Smooth muscle cell (in vitro differentiated cells): ENCODE results near the gene WDR1. TPM values are rescaled to one million over a fixed set of nuclear protein-coding genes. Genes with fewer than 3 reads are reported as not detected.

Experiments used
- DNase-seq: peaks from one replicate; lab custom pipeline; 2025; ENCODE audit not compliant: unreplicated experiment; lab: John Stamatoyannopoulos, UW
- H2AFZ ChIP-seq: fragments of 200-600 bp; sonication (generic); 2 replicates; pipeline ENCODE4 v1.6.0; 2016; ENCODE audit warnings: antibody characterized with exemption, low read depth, mild to moderate bottlenecking
- H3F3A ChIP-seq: fragments of 200-600 bp; sonication (generic); 2 replicates; pipeline ENCODE4 v1.6.0; 2017; ENCODE audit warnings: antibody characterized with exemption, low read depth
- H3K27ac ChIP-seq: fragments of 200-600 bp; sonication (generic); 2 replicates; pipeline ENCODE4 v1.5.1; 2016; ENCODE audit warnings: low read depth, mild to moderate bottlenecking
- H3K27me3 ChIP-seq: fragments of 200-600 bp; sonication (generic); 2 replicates; pipeline ENCODE4 v1.6.1; 2016; ENCODE audit warnings: low read depth, mild to moderate bottlenecking
- H3K36me3 ChIP-seq: fragments of 200-600 bp; sonication (generic); 2 replicates; pipeline ENCODE4 v1.5.1; 2016; ENCODE audit warnings: low read depth
- H3K4me1 ChIP-seq: fragments of 200-600 bp; sonication (generic); 2 replicates; pipeline ENCODE4 v1.5.1; 2016; ENCODE audit warnings: low read depth
- H3K4me2 ChIP-seq: fragments of 200-600 bp; sonication (generic); 2 replicates; pipeline ENCODE4 v1.6.0; 2016; ENCODE audit warnings: mild to moderate bottlenecking
- H3K4me3 ChIP-seq: fragments of 200-600 bp; sonication (generic); 2 replicates; pipeline ENCODE4 v1.5.1; 2016; ENCODE audit warnings: mild to moderate bottlenecking
- H3K79me2 ChIP-seq: fragments of 200-600 bp; sonication (generic); 2 replicates; pipeline ENCODE4 v1.6.0; 2016; ENCODE audit warnings: low read depth, mild to moderate bottlenecking
- H3K9ac ChIP-seq: fragments of 200-600 bp; sonication (generic); 2 replicates; pipeline ENCODE4 v1.6.0; 2016; ENCODE audit warnings: low read depth
- H3K9me3 ChIP-seq: fragments of 200-600 bp; sonication (generic); replicated peaks from 2 replicates; pipeline ENCODE4 v1.5.1; 2016; ENCODE audit warnings: low read depth
- H4K20me1 ChIP-seq: fragments of 200-600 bp; sonication (generic); 2 replicates; pipeline ENCODE4 v1.6.0; 2016; ENCODE audit warnings: low read depth
- WGBS: methylation state at CpG from one replicate; pipeline ENCODE4 v1.1.7; 2016; ENCODE audit warnings: low lambda C conversion rate; 5-methylcytosine and 5-hydroxymethylcytosine counted together
- polyA plus RNA-seq: library from polyadenylated mRNA; unstranded; fragments of >200 nt; fragmentation: Nextera tagmentation; extraction: Ambion mirVana; gene quantifications from 2 replicates; pipeline ENCODE4 v1.2.1, GENCODE V29; 2016
- total RNA-seq: library from RNA; depleted of rRNA; stranded (reverse); fragments of >200 nt; gene quantifications from 2 replicates; pipeline ENCODE4 v1.2.3, GENCODE V29; 2014
- TF ChIP-seq, protein P1 (sequence below): fragments of 200-600 bp; sonication (generic); IDR thresholded peaks from 2 replicates; pipeline ENCODE4 v1.5.1; 2017; ENCODE audit warnings: borderline replicate concordance, mild to moderate bottlenecking, antibody characterized with exemption; ENCODE audit not compliant: insufficient read depth, poor library complexity, severe bottlenecking

Gene WDR1
- total and polyA plus RNA-seq, 2 experiments from 2014 or later = 259 to 273 TPM

DNA sequence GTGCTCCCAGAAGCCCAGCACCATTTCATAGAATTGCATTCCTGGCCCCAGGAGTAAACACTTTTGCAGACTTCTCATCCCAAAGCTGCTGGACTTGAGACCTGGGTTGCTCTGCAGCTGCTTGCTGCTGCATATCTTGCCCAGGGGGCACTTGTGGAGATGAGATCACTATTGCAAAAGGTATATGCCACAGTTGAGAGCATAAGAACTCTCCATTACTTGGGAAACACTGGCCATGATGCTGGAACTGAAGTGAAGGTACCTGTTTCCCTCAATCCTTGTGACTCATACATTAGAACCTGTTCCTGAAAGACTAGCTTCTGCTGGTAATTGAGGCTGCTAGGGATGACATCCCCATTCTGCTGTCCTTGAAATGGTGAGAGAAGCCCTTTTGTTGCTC lies 43.1 kb upstream of the WDR1 start:
- H3K4me2 ChIP-seq = no peak overlapping the region
- H3K27ac ChIP-seq = no peak overlapping the region
- no peak overlapping the region for H3K9ac ChIP-seq
- H2AFZ ChIP-seq = no peak overlapping the region
- H3K79me2 ChIP-seq = no peaks in the 10 kb centered on the region
- no peak for DNase-seq
- no peaks in the 10 kb centered on the region for H3K36me3 ChIP-seq
- TF ChIP-seq, protein P1, sequence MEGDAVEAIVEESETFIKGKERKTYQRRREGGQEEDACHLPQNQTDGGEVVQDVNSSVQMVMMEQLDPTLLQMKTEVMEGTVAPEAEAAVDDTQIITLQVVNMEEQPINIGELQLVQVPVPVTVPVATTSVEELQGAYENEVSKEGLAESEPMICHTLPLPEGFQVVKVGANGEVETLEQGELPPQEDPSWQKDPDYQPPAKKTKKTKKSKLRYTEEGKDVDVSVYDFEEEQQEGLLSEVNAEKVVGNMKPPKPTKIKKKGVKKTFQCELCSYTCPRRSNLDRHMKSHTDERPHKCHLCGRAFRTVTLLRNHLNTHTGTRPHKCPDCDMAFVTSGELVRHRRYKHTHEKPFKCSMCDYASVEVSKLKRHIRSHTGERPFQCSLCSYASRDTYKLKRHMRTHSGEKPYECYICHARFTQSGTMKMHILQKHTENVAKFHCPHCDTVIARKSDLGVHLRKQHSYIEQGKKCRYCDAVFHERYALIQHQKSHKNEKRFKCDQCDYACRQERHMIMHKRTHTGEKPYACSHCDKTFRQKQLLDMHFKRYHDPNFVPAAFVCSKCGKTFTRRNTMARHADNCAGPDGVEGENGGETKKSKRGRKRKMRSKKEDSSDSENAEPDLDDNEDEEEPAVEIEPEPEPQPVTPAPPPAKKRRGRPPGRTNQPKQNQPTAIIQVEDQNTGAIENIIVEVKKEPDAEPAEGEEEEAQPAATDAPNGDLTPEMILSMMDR = no peak
- H3K4me3 ChIP-seq = no peak overlapping the region
- no peaks in the 10 kb centered on the region for H3K4me1 ChIP-seq
- peaks cover 16% of the 10 kb centered on the region for H3K27me3 ChIP-seq
- H4K20me1 ChIP-seq = no peaks in the 10 kb centered on the region
- no peaks in the 10 kb centered on the region for H3K9me3 ChIP-seq
- H3F3A ChIP-seq = no peaks in the 10 kb centered on the region

DNA sequence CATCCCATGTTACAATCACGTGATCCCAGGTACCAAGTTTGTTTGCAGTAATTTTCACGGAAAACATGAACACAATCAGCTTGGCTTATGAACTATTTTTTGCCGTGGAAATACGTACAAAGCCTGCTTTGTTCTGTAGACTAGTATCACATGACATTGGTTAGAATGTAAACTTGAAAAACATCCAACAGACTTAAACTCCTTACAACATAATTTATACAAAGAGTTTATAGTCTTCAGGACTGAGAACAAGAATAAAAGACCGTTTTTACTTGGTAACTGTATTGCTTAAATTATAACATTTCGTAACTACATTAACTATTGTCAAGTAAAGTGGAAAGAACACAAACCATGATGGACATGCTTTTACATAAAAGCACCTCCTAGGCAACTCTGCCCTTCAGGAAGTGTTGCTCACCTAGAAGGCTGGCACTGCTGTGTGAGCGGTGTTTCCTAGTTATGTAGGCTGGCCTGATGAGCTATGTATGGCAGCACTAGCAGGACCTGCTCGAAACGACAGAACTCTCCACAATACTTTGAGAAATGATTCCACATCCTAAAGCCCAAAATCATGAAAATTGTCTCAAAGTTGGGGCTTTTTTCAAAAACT lies 41.8 kb upstream of the WDR1 start:
- no peak for DNase-seq
- Histone ChIP-seq H4K20me1 (no peaks in the 10 kb centered on the region), H2AFZ (no peak overlapping the region), H3K9me3 (no peaks in the 10 kb centered on the region), H3K36me3 (no peaks in the 10 kb centered on the region), H3K4me3 (no peak overlapping the region), H3F3A (no peaks in the 10 kb centered on the region), H3K27me3 (peaks cover 25% of the 10 kb centered on the region), H3K4me2 (no peak overlapping the region), H3K4me1 (no peaks in the 10 kb centered on the region), H3K79me2 (no peaks in the 10 kb centered on the region), H3K27ac (no peak overlapping the region), H3K9ac (no peak overlapping the region)
- WGBS = 78% methylated on average over 9 of the region's 9 CpGs
- TF ChIP-seq, protein P1 = no peak

DNA sequence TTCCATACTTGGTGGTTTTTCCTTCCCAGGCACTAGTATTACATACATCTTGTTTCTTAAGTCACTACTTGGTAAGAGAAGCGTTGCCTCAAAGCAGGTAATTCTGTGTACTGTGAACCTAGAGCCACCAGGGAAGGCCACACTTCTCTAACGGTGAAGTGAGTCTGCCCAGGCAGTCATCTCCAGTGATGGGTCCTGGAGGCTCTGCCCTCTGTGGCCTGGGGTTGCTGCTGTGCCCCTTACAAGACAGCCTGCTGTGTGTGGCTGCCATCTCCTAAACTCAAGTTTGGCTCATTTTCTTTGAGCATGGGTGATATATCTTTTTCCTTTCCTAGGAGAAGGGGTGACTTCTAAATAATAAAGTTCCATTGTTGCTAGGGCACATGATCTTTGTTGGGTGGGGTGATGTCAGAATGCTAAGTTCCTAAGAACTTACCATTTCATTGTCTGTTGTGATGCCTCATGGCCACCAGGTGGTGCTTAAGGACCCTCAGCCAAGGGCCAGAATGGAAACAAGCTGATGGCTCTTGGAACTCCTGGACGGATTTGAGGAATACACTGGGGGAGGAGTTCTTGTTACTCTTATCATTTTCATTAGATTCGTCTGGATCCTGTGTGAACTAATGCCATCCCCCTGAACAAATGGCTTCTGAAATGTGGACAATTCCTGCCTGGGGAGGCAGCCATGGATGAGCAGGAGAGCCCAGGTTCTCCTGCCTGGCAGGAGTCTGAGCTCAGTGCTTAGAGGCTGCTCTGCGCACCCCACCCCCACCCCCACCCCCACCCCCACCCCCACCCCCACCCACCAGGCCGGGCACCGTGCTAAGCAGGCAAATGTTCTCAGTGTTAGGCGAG lies 41.1 kb upstream of the WDR1 start:
- H3K36me3 ChIP-seq = no peaks in the 10 kb centered on the region
- no peak overlapping the region for H3K4me3 ChIP-seq
- no peaks in the 10 kb centered on the region for H3K79me2 ChIP-seq
- no peak overlapping the region for H3K27ac ChIP-seq
- H3K9me3 ChIP-seq = no peaks in the 10 kb centered on the region
- H2AFZ ChIP-seq = no peak overlapping the region
- peaks cover 31% of the 10 kb centered on the region for H3K27me3 ChIP-seq
- no peak for DNase-seq
- TF ChIP-seq, protein P1 = peak; percentile 83
- 30% methylated on average over 8 of the region's 8 CpGs for WGBS
- no peak overlapping the region for H3K4me2 ChIP-seq
- no peaks in the 10 kb centered on the region for H4K20me1 ChIP-seq
- H3K4me1 ChIP-seq = no peaks in the 10 kb centered on the region
- no peak overlapping the region for H3K9ac ChIP-seq
- H3F3A ChIP-seq = no peaks in the 10 kb centered on the region
